H1 (cell line): ENCODE results near the gene GATAD2B. TPM values are rescaled to one million over a fixed set of nuclear protein-coding genes. Genes with fewer than 3 reads are reported as not detected.

Experiments
- CTCF ChIA-PET: fragments of 300-600 bp; sonication (Branson Sonifier 250); formaldehyde crosslinking; loops from one replicate; lab custom pipeline; 2021; ENCODE audit not compliant: partially characterized antibody; lab: Charles Lee
- POLR2A ChIA-PET: fragments of 300-600 bp; sonication (Branson Sonifier 250); formaldehyde crosslinking; loops from one replicate; lab custom pipeline; 2021; ENCODE audit warnings: inconsistent platforms; ENCODE audit not compliant: partially characterized antibody; lab: Charles Lee
- DNase-seq, 2 experiments: peaks; one replicate each; pipeline versions ENCODE4 v3.0.0 to v3.0.0-alpha.2; 2010 to 2022; ENCODE audit warnings: low spot score in 2 of 2, low read depth in 1 of 2, mixed read lengths in 1 of 2
- FAIRE-seq: peaks from 2 replicates; lab custom pipeline; 2011; peaks lifted over from hg19 to GRCh38; lab: Jason Lieb, UNC
- H2AFZ ChIP-seq: 2 replicates; pipeline ENCODE4 v1.8.1; 2012; ENCODE audit warnings: low read length, inconsistent platforms
- H2AK5ac ChIP-seq: 2 replicates; pipeline ENCODE4 v1.6.1; 2013; ENCODE audit warnings: low read depth, low read length
- H2BK120ac ChIP-seq: replicated peaks from 2 replicates; pipeline ENCODE3; 2013; ENCODE audit warnings: low read depth, low read length, inconsistent platforms
- H2BK12ac ChIP-seq: 2 replicates; pipeline ENCODE4 v1.6.1; 2013; ENCODE audit warnings: low read depth, low read length
- H2BK15ac ChIP-seq: 2 replicates; pipeline ENCODE4 v1.6.1; 2013; ENCODE audit warnings: low read length
- H2BK20ac ChIP-seq: 2 replicates; pipeline ENCODE4 v1.6.1; 2013; ENCODE audit warnings: low read length
- H2BK5ac ChIP-seq: 2 replicates; pipeline ENCODE4 v1.6.1; 2013; ENCODE audit warnings: low read depth, low read length
- H3K14ac ChIP-seq: 2 replicates; pipeline ENCODE4 v1.6.1; 2013; ENCODE audit warnings: inconsistent platforms; ENCODE audit not compliant: insufficient read length
- H3K18ac ChIP-seq: 2 replicates; pipeline ENCODE4 v1.6.1; 2013; ENCODE audit warnings: low read length; ENCODE audit errors: extremely low read depth
- H3K23ac ChIP-seq: 2 replicates; pipeline ENCODE4 v1.6.1; 2013; ENCODE audit warnings: inconsistent platforms; ENCODE audit not compliant: insufficient read length
- H3K23me2 ChIP-seq: 2 replicates; pipeline ENCODE4 v1.6.1; 2013; ENCODE audit warnings: low read depth, low read length
- H3K27ac ChIP-seq: 2 replicates; pipeline ENCODE4 v1.6.1; 2011; ENCODE audit warnings: low read depth, low read length, inconsistent platforms
- H3K27me3 ChIP-seq, 4 experiments: replicated peaks in 1 of 4; 1 replicate in 1 of 4; 2 replicates in 3 of 4; pipeline versions ENCODE4 v1.6.1 to v1.8.1; 2011 to 2013; ENCODE audit warnings: low read length in 3 of 4, mild to moderate bottlenecking in 3 of 4, inconsistent platforms in 2 of 4, mixed read lengths in 2 of 4, moderate library complexity in 1 of 4; ENCODE audit not compliant: control insufficient read depth in 3 of 4, insufficient read depth in 3 of 4; ENCODE audit errors: extremely low read depth in 1 of 4
- H3K36me3 ChIP-seq, 4 experiments: 2 replicates each; pipeline versions ENCODE4 v1.6.1 to v1.8.1; 2011 to 2013; ENCODE audit warnings: mild to moderate bottlenecking in 4 of 4, low read length in 3 of 4, moderate library complexity in 2 of 4, control low read depth in 1 of 4, inconsistent platforms in 1 of 4; ENCODE audit not compliant: insufficient read depth in 4 of 4, control insufficient read depth in 2 of 4
- H3K4ac ChIP-seq: replicated peaks from 2 replicates; pipeline ENCODE3; 2013; ENCODE audit warnings: low read length, low read depth, mixed read lengths, inconsistent platforms; ENCODE audit not compliant: insufficient read length
- H3K4me1 ChIP-seq, 4 experiments: replicated peaks in 1 of 4; 1 replicate in 1 of 4; 2 replicates in 3 of 4; pipeline versions ENCODE4 v1.6.1 to v1.8.1; 2011 to 2013; ENCODE audit warnings: low read length in 3 of 4, inconsistent platforms in 2 of 4, mixed read lengths in 1 of 4; ENCODE audit not compliant: insufficient read depth in 4 of 4, control insufficient read depth in 3 of 4
- H3K4me2 ChIP-seq, 2 experiments: 2 replicates each; pipeline versions ENCODE4 v1.6.1 to v1.8.1; 2011 to 2013; ENCODE audit warnings: low read depth in 2 of 2, low read length in 2 of 2, control low read depth in 1 of 2, inconsistent platforms in 1 of 2, mild to moderate bottlenecking in 1 of 2; ENCODE audit not compliant: insufficient read depth in 1 of 2
- H3K4me3 ChIP-seq, 4 experiments: fragments of 200-600, 300-600 bp in 1 of 4; sonication (generic), shearing (Covaris generic), sonication (Bioruptor Twin) in 1 of 4; 2 replicates each; pipeline versions ENCODE4 v1.5.1 to v1.8.1; 2011 to 2016; ENCODE audit warnings: low read length in 4 of 4, low read depth in 3 of 4, control low read depth in 2 of 4, inconsistent platforms in 2 of 4, mild to moderate bottlenecking in 2 of 4, mixed read lengths in 1 of 4, moderate library complexity in 1 of 4; ENCODE audit not compliant: insufficient read depth in 2 of 4; ENCODE audit errors: extremely low read depth in 1 of 4
- H3K56ac ChIP-seq: replicated peaks from 2 replicates; pipeline ENCODE3; 2013; ENCODE audit warnings: low read depth, mild to moderate bottlenecking, mixed read lengths, low read length, inconsistent platforms; ENCODE audit not compliant: insufficient read length
- H3K79me1 ChIP-seq: 2 replicates; pipeline ENCODE4 v1.6.1; 2013; ENCODE audit warnings: low read depth, low read length, control low read depth
- H3K79me2 ChIP-seq, 2 experiments: 2 replicates each; pipeline versions ENCODE4 v1.6.1 to v1.8.1; 2012 to 2013; ENCODE audit warnings: low read length in 2 of 2, mild to moderate bottlenecking in 2 of 2, inconsistent platforms in 1 of 2; ENCODE audit not compliant: insufficient read depth in 2 of 2, control insufficient read depth in 1 of 2
- H3K9ac ChIP-seq, 4 experiments: replicated peaks in 1 of 4; 1 replicate in 1 of 4; 2 replicates in 3 of 4; pipeline versions ENCODE4 v1.6.1 to v1.8.1; 2011 to 2013; ENCODE audit warnings: low read depth in 3 of 4, low read length in 3 of 4, control low read depth in 2 of 4, mild to moderate bottlenecking in 2 of 4, moderate library complexity in 2 of 4, inconsistent platforms in 1 of 4; ENCODE audit errors: extremely low read depth in 1 of 4
- H3K9me3 ChIP-seq, 2 experiments: 2 replicates each; pipeline versions ENCODE4 v1.6.1 to v1.8.1; 2012 to 2013; ENCODE audit warnings: mild to moderate bottlenecking in 2 of 2, moderate library complexity in 2 of 2, control low read depth in 1 of 2, inconsistent platforms in 1 of 2, low read depth in 1 of 2, low read length in 1 of 2, mixed read lengths in 1 of 2; ENCODE audit not compliant: insufficient read depth in 2 of 2
- H4K20me1 ChIP-seq, 2 experiments: replicated peaks in 1 of 2; 2 replicates each; pipeline versions ENCODE3 to v1.8.1; 2011 to 2013; ENCODE audit warnings: inconsistent platforms in 2 of 2, low read length in 2 of 2, mild to moderate bottlenecking in 1 of 2; ENCODE audit not compliant: insufficient read depth in 2 of 2, control insufficient read depth in 1 of 2
- H4K5ac ChIP-seq: 2 replicates; pipeline ENCODE4 v1.6.1; 2013; ENCODE audit warnings: low read length, low read depth, mixed read lengths, inconsistent platforms; ENCODE audit not compliant: insufficient read length
- H4K8ac ChIP-seq: 2 replicates; pipeline ENCODE4 v1.8.0; 2013; ENCODE audit warnings: mild to moderate bottlenecking, moderate library complexity, low read length, inconsistent platforms; ENCODE audit not compliant: insufficient read depth; ENCODE audit errors: extremely low read depth
- H4K91ac ChIP-seq: replicated peaks from 2 replicates; pipeline ENCODE3; 2013; ENCODE audit warnings: low read length, mixed read lengths, inconsistent platforms; ENCODE audit not compliant: insufficient read length
- ATF3 ChIP-seq: IDR thresholded peaks from 2 replicates; pipeline ENCODE4 v1.6.1; 2011; ENCODE audit warnings: low read depth, mild to moderate bottlenecking, low read length; ENCODE audit not compliant: insufficient read depth
- EZH2 ChIP-seq: fragments of 200-600 bp; sonication (generic); IDR thresholded peaks from 2 replicates; pipeline ENCODE4 v1.7.1; 2012; ENCODE audit warnings: low read depth, mild to moderate bottlenecking, moderate library complexity, low read length, inconsistent platforms; ENCODE audit not compliant: severe bottlenecking
- GTF2F1 ChIP-seq: IDR thresholded peaks from 2 replicates; pipeline ENCODE4 v1.6.1; 2012; ENCODE audit warnings: low read depth, low read length, improper control_type of control experiment, borderline replicate concordance
- NRF1 ChIP-seq: IDR thresholded peaks from 2 replicates; pipeline ENCODE4 v1.6.1; 2011; ENCODE audit warnings: mild to moderate bottlenecking, low read depth, low read length, improper control_type of control experiment
- POLR2AphosphoS5 ChIP-seq: IDR thresholded peaks from 2 replicates; pipeline ENCODE4 v1.6.1; 2011; ENCODE audit warnings: low read depth, low read length
- RNF2 ChIP-seq: fragments of 200-900, 300-1000 bp; sonication (generic); IDR thresholded peaks from 2 replicates; pipeline ENCODE4 v1.7.1; 2016; ENCODE audit warnings: borderline replicate concordance, low read depth, mild to moderate bottlenecking, antibody characterized with exemption, low read length; ENCODE audit not compliant: poor library complexity, severe bottlenecking; ENCODE audit errors: missing control alignments
- RXRA ChIP-seq: IDR thresholded peaks from 2 replicates; pipeline ENCODE4 v1.6.1; 2011; ENCODE audit warnings: low read depth, mild to moderate bottlenecking, low read length, moderate library complexity; ENCODE audit not compliant: insufficient read depth
- SAP30 ChIP-seq: fragments of 300-600 bp; sonication (generic); IDR thresholded peaks from 2 replicates; pipeline ENCODE4 v1.7.1; 2012; ENCODE audit warnings: low read length, moderate library complexity, mild to moderate bottlenecking, inconsistent platforms; ENCODE audit not compliant: insufficient read depth, insufficient replicate concordance
- TBP ChIP-seq: IDR thresholded peaks from 2 replicates; pipeline ENCODE4 v1.6.1; 2011; ENCODE audit warnings: low read depth, low read length, improper control_type of control experiment
- YY1 ChIP-seq: IDR thresholded peaks from 2 replicates; pipeline ENCODE4 v1.6.1; 2011; ENCODE audit warnings: low read depth, mild to moderate bottlenecking, low read length
- whole genome bisulfite sequencing, 2 experiments: shearing (Covaris generic) in 1 of 2; methylation state at CpG; one replicate each; pipeline versions ENCODE4 v1.1.6 to v1.1.7; 2013 to 2015; ENCODE audit warnings: low lambda C conversion rate in 2 of 2, mixed read lengths in 2 of 2, inconsistent platforms in 1 of 2, low coverage in 1 of 2, missing lambda C conversion rate in 1 of 2; ENCODE audit not compliant: insufficient replicate concordance in 2 of 2, insufficient coverage in 1 of 2, insufficient read length in 1 of 2; ENCODE audit errors: extremely low coverage in 1 of 2, missing lambda C conversion rate in 1 of 2; 5-methylcytosine and 5-hydroxymethylcytosine counted together
- polyA plus RNA-seq, 7 experiments: library from polyadenylated mRNA; depleted of rRNA in 3 of 7; stranded (reverse) in 5 of 7; unstranded in 2 of 7; fragments of >200 nt in 5 of 7; fragments of 200-250 nt in 2 of 7; gene quantifications; 1 replicate in 5 of 7; 2 replicates in 1 of 7; 4 replicates in 1 of 7; pipeline versions ENCODE4 v1.2.1 to v1.2.3, GENCODE V29; 2011 to 2013; ENCODE audit warnings: missing spikeins in 2 of 7, mixed read lengths in 2 of 7
- total RNA-seq: library from RNA; stranded (reverse); fragmentation: NEBNext Ultra II Directional; extraction: Animal tissue kit (Norgen Biotek cat#: 25700); gene quantifications from 2 replicates; pipeline ENCODE4 v1.2.1, GENCODE V29; 2021

GATAD2B gene
- total and polyA plus RNA-seq, 2 of the 8 experiments (the other 6 are each of a cell fraction or from before 2014, with no cell fraction given): 8.4 to 39.1 TPM

- H2AK5ac ChIP-seq: no peak overlapping the region
- no peak overlapping the region for H4K8ac ChIP-seq
- H4K20me1 ChIP-seq: peaks cover 0 to 7% of the 10 kb centered on the region in 2 experiments
- H3K4me2 ChIP-seq: no peak overlapping the region
- no peak overlapping the region for H2BK5ac ChIP-seq
- H3K27ac ChIP-seq: no peak overlapping the region
- H3K18ac ChIP-seq: no peak overlapping the region
- no peaks in the 10 kb centered on the region for H3K4me1 ChIP-seq
- H3K9ac ChIP-seq: no peak overlapping the region
- no peak overlapping the region for H3K14ac ChIP-seq
- no peaks in the 10 kb centered on the region for H3K27me3 ChIP-seq
- H2AFZ ChIP-seq: no peak overlapping the region
- no peak overlapping the region for H2BK12ac ChIP-seq
- H2BK120ac ChIP-seq: no peak overlapping the region
- peaks cover 14 to 51% (median 41%) of the 10 kb centered on the region in 4 experiments for H3K36me3 ChIP-seq
- no peak for DNase-seq
- H4K91ac ChIP-seq: no peak overlapping the region
- no peak overlapping the region for H3K4ac ChIP-seq
- ChIA-PET POLR2A (interaction anchor here (1.0 to 11.4 kb wide), 11 partner anchors 10 to 164 kb away, joined by 3 to 73 read pairs (median 10); partner anchors contain the start of genes CREB3L4, GATAD2B, JTB and RPS27), CTCF (interaction anchor here (0.7 to 3.1 kb wide), 8 partner anchors 9 to 168 kb away, joined by 3 to 14 read pairs (median 4); partner anchors contain the start of genes RAB13 and RPS27)
- no peak for FAIRE-seq
- H3K23me2 ChIP-seq: no peaks in the 10 kb centered on the region
- no peaks in the 10 kb centered on the region for H3K9me3 ChIP-seq
- H4K5ac ChIP-seq: no peak overlapping the region
- H3K56ac ChIP-seq: no peak overlapping the region
- H2BK20ac ChIP-seq: no peak overlapping the region
- no peaks in the 10 kb centered on the region; the same call in 1 of the 2 replicates for H3K79me1 ChIP-seq
- WGBS, 2 experiments: 95% methylated on average over 12 of the region's 12 CpGs; no CpG with 5 or more reads in 1 of the 2 experiments
- H2BK15ac ChIP-seq: no peak overlapping the region
- H3K4me3 ChIP-seq: no peak overlapping the region
- peaks cover 0 to 5% of the 10 kb centered on the region in 2 experiments; a peak in 2 of 4 replicates for H3K79me2 ChIP-seq
- H3K23ac ChIP-seq: no peak overlapping the region
- no peak for TF ChIP-seq GTF2F1
- no peak for TF ChIP-seq TBP
- TF ChIP-seq EZH2: no peak
- TF ChIP-seq RNF2: no peak
- TF ChIP-seq RXRA: no peak
- no peak for TF ChIP-seq POLR2AphosphoS5
- TF ChIP-seq YY1: no peak
- no peak for TF ChIP-seq ATF3
- TF ChIP-seq NRF1: no peak
- TF ChIP-seq SAP30: no peak
Observed at GRCh38 chr1:153939476-153939875, 16.7 kb upstream of the GATAD2B start.
